MM.1S (cell line): Measurements from ENCODE around the gene ATOH8.

Experiments
- CTCF ChIP-seq: fragments of 300-600 bp; sonication (generic); IDR thresholded peaks from 2 replicates; pipeline ENCODE4 v1.5.1; 2016; ENCODE audit warnings: antibody characterized with exemption, low read length, mixed read lengths
- EZH2 ChIP-seq: fragments of 300-600 bp; sonication (generic); optimal IDR thresholded peaks from 2 replicates; pipeline ENCODE3; 2017; ENCODE audit warnings: low read depth, mild to moderate bottlenecking, antibody characterized with exemption, low read length, mixed read lengths
- EZH2phosphoT487 ChIP-seq: fragments of 300-600 bp; sonication (generic); IDR thresholded peaks from 2 replicates; pipeline ENCODE4 v1.6.1; 2018; ENCODE audit warnings: antibody characterized with exemption, low read length

GRCh38 chr2:85804583-85804982, 50.8 kb downstream of the ATOH8 start:
- TF ChIP-seq CTCF (peak; percentile 74), EZH2 (no peak), EZH2phosphoT487 (no peak)
